ENCODE data around the gene ACTR6.

DNA sequence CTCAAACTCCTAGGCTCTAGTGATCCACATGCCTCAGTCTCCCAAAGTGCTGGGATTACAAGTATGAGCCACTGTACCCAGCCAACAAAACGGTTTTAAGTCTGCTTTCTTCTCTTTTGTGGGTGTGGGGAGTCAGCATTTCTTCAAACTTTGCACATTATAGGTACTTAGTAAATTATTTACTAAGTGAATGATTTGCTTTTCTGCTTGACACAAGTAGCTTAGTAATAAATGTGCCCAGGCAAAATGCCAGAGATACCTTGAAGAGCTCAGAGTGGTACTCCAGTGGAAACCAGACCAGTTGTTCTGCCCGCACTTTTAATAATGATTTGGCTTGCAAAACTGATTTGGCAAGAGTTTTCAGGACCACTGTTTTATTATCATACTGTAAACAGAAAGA lies 51.3 kb downstream of the ACTR6 start:
- TF ChIP-seq, protein P1, sequence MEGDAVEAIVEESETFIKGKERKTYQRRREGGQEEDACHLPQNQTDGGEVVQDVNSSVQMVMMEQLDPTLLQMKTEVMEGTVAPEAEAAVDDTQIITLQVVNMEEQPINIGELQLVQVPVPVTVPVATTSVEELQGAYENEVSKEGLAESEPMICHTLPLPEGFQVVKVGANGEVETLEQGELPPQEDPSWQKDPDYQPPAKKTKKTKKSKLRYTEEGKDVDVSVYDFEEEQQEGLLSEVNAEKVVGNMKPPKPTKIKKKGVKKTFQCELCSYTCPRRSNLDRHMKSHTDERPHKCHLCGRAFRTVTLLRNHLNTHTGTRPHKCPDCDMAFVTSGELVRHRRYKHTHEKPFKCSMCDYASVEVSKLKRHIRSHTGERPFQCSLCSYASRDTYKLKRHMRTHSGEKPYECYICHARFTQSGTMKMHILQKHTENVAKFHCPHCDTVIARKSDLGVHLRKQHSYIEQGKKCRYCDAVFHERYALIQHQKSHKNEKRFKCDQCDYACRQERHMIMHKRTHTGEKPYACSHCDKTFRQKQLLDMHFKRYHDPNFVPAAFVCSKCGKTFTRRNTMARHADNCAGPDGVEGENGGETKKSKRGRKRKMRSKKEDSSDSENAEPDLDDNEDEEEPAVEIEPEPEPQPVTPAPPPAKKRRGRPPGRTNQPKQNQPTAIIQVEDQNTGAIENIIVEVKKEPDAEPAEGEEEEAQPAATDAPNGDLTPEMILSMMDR (IDR thresholded peaks at IDR 0.05) = no peak
- TF ChIP-seq POLR2AphosphoS5 (IDR thresholded peaks at IDR 0.05) (no peak), POLR2A (IDR thresholded peaks at IDR 0.05) (no peak)

Data from prostate gland (tissue), 2 donors.